HG03066 (cell line): Measurements from ENCODE around the gene SENP1.

Experiments used
- ATAC-seq: cut with Tn5 transposase; IDR thresholded peaks from one replicate; pipeline ENCODE4 v1.9.1; 2021; ENCODE audit warnings: low read depth; ENCODE audit not compliant: unreplicated experiment

Gene SENP1

DNA sequence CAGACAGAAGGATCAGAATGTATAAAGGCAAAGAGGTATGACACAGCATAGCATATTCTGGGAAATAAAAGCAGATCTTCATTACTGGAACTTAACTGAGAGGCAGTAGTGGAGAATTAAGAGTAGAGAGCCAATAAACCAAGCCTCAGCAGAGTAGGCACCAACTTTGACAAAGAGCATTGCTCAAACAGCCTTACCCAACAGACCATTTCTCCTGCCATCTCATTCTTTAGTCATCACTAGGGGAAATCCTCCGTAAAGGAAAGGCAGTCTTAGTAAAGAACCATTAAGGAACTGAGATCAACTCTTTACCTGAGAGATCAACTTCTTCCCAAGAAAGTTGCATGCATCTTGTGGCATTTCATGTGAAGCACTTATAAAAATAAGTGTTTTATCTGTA lies 36.6 kb downstream of the SENP1 start:
- no peak for ATAC-seq

DNA sequence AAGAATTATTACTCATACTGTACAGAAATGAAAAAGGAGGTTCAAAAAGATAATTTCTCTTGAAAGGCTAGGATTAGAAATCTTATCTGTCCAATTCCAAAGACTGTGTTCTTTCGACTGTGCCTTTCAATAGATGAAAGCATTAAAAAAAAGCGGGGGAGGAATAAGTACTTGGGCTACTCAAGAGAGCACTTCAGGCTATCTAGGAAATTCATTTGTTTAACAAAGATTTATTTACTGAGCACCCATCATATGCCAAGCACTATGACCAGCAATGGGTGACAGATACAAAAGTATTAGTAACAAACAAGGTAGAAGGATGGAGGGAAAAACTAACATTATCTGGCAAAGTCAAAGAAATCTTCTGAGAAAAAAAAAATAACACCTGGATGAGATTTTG lies 37.4 kb downstream of the SENP1 start:
- ATAC-seq: no peak

GRCh38 chr12:48067250-48067938 lies 38.5 kb downstream of the SENP1 start:
- ATAC-seq: no peak

DNA sequence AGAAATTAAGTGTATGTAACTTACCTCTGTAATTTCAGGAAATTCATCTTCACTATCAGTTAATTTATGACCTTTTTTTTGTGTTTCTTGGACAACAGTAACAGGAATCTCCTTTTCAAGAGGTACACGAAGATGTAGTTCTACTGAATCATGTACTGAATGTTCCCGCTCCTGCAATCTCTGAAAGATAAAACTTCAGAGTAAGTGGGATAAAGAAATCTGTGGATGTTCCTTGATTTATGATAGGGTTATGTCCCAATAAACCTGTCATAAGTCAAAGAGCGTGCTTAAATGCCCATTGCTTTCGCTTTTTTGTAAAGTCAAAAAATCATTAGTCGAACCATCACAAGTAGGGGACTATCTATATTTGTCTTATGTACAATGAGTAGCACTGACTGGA lies 40.8 kb downstream of the SENP1 start:
- ATAC-seq: no peak

- no peak for ATAC-seq
These were observed 42.3 kb downstream of the SENP1 start for GRCh38 chr12:48063530-48063929.

- no peak for ATAC-seq
These were observed 43.8 kb downstream of the SENP1 start for GRCh38 chr12:48061938-48062719.

- no peak for ATAC-seq
These were observed 45.4 kb downstream of the SENP1 start for GRCh38 chr12:48060474-48060873.

GRCh38 chr12:48058771-48059170 lies 47.1 kb downstream of the SENP1 start:
- no peak for ATAC-seq

DNA sequence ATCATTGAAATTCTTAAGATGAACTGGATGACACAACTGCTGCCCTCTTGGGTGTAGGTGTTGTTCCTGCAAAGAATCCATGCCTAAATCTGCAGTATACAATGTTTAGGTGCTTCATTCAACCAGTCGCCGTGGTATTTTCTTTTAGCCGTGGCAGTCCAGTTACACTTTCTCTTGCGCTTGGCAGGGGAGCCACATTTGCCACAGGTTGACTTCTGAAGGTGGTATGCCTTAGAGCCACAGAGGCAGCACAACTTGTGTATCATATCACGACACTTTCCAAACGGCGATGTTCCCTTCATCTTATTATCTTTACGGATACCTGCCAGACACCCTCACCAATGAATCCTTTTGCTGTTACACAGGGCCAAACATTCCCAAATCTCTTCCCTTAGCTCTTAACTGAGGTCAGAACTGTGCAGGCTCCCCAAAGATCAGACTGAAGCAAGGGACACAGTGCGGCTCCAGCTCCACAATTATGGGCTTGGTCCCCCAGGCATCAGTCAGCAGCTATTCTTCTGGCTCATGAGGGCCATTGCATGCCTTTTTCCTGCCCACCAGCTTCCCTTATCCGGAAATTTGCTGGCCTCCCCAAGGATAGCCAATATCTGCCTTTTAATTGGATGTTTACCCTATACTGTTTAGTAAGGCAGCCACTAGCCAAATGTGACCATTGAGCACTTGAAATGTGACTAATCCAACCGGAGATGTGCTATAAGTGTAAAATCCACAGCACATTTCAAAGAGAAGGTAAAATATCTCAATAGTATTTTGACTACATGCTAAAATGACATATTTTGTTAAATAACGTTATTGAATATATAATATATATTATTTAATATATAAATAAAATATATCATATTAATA lies 50.7 kb downstream of the SENP1 start:
- no peak for ATAC-seq

DNA sequence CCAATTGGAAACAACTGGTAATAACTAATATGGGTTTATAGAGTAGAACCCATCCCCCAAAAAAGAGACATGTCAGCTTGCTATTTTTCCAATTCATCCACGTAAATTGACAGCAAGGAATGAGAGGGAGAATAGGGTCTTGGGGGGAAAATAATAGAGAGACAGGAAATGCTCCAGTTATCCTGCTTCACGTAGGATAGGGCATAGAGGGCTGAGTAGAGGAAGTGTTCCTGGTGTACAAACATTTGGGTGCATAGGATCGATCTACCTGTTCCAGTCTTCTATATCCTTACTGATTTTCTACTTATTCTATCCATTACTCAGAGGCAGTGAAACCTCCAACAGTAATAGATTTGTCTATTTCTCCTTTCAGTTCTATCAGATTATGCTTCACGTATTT lies 52.0 kb downstream of the SENP1 start:
- ATAC-seq: no peak

DNA sequence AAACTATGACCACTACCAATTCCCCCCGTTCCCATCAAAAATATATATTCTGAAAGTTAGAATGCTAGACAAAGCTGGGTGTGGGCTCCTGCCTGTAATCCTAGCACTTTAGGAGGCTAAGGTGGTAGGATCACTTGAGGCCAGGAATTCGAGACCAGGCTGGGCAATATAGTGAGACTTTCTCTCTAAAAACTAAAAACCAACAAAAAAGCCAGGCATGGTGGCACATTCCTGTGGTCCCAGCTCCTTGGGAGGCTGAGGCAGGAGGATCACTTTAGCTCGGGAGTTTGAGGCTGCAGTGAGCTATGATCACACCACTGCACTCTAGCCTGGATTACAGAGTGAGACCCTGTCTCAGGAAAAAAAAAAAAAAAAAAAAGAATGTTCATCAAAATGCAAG lies 52.8 kb downstream of the SENP1 start:
- ATAC-seq: no peak

GRCh38 chr12:48051681-48052080 lies 54.2 kb downstream of the SENP1 start:
- no peak for ATAC-seq

DNA sequence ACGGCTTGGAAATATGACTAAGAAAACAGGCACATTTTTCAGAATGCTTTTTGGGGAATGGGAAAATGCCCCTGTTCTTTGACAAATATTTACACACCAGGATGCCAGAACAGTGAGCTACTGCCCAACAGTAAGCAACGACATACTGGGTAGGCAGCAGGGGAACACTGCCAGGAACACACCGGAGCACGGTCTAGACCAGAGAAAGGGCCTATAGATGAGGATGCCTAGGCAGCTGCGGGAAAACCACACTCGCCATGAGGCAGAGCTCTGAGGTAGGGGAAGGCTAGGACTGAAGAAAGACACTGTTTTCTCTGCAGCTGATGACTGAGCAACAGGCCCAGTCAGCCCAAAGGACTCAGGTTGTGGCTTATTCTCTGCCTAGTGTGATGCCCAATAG lies 55.7 kb downstream of the SENP1 start:
- ATAC-seq: no peak

DNA sequence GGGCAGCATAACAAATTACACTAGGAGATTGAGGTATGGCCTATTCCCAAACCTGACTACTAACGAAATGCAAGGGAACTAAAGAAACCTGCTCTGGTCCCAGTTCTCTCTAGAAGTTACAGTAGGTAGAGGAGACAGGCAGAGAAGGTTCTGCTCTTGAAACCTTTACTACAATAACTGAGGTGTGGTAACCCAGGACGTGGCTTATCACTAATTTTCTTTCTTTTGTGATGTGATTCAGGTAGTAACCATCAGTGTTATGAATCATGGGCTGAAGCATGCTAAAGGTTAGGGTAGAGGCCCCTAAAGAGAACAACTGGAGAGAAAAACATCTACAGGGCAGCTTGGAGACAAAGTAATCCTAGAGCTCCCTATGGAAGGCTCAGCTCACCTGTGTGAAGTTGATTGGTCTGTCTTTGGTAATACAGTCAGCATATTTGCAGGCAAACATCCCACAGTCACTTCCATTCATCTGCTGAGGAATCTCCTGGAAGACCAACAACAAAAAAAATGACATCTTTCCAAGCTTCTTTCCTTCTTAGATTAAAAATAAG lies 59.8 kb downstream of the SENP1 start:
- ATAC-seq: no peak

- ATAC-seq: no peak
These were observed 60.6 kb downstream of the SENP1 start for GRCh38 chr12:48045061-48045846.

DNA sequence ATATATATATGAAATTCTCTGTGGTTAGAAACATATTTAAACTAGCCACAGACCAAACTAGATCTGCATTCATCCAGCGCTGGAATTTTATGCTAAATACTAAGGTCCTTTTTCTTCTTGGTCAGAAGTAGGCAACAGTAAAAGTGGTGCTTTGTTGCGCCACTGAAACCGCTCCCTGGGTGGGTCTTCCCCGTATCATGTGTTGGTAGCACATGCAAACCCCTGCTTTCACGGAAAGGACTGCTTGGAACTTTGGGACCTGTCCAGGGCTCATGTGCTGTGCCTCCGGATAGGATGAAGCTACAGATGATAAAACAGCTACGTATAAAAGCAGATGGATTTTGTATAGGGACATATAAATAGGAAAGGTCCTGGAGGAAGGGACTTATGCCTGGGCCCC lies 61.5 kb downstream of the SENP1 start:
- ATAC-seq: no peak

DNA sequence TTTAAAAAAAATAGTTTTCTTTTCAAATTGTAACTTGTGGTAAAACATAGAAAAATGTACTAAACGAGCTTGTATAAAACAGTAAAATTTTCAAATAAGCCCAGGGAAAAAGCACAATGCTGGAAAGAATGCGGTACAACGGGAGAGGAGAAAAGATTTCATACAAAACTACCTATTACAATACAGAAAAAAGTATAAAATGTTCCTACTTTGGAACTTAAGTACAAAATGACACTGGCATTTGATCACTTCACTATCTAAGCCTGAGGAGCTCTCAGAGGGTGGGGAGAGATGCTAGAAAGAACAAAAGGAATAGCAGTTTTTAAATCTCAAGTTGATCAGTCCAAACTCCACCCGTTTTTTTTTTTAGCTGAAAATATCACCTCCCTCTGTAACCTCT lies 62.1 kb downstream of the SENP1 start:
- no peak for ATAC-seq

- ATAC-seq: no peak
These were observed 64.1 kb downstream of the SENP1 start for GRCh38 chr12:48041591-48042423.

DNA sequence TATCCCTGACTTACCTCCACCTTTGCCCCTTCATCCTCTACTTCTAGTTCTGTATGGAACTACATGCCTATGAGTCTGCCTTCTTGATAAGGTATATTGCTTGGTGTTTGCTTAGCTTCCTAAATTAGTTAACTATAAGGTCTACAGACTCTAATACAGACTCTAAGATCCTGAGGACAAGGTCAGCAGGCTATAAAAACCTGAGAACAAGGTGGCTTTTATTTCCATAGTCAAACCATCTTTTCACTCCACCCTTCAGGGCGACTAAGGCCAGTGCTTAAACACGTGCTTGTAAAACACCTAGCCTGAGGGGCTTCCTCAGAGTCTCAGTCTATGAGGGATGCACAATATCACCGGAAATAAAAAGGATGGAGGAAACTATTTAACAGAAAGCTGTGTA lies 65.5 kb downstream of the SENP1 start:
- ATAC-seq: no peak
